Hematopoietic multipotent progenitor cell treated with erythropoietin and hydrocortisone succinate and interleukin-3 and kit ligand, for 8 days (in vitro differentiated cells): Measurements from ENCODE around the gene STK32A.

Experiments
- DNase-seq: peaks from one replicate; pipeline ENCODE4 v3.0.0-alpha.2; 2015

The STK32A gene

GRCh38 chr5:147427521-147428401 lies 192.9 kb downstream of the STK32A start:
- DNase-seq = no peak

DNA sequence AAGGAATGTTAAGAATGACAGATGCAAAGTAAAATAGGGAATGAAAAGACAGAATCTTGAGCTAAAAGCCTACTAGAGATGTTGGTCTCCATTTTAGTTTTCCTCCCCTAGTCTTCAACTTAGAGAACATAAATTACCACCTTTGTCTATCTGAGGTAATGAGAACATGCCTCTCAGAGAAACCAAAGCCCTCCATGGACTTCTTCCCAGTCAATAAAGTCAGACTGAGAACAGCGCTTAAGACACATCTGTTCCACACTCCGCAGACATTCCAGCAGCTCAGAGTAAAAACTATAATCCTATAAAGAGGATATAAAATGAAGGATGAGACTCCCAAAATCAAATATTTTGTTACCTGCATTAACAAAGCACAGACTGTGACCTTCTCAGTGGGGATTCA lies 195.8 kb downstream of the STK32A start:
- no peak for DNase-seq

DNA sequence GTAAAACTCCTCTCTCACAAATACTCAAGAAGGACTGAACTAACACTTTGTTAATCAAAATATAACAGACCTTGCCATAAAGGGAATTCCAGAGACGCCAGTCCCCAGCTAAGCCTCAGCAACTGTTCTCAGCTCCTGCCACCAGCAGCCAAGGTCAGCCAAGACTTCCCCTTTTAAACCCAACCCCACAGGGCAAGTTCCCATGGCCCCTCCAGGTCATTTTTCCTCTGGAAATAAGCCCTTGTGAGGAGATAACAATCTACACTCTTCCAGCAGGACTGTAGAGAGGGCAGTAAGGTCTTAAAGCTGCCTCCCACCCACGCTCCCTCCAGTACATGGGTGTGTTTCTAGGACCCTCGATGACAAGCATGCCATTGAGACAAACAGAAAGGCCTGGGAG lies 196.8 kb downstream of the STK32A start:
- no peak for DNase-seq

DNA sequence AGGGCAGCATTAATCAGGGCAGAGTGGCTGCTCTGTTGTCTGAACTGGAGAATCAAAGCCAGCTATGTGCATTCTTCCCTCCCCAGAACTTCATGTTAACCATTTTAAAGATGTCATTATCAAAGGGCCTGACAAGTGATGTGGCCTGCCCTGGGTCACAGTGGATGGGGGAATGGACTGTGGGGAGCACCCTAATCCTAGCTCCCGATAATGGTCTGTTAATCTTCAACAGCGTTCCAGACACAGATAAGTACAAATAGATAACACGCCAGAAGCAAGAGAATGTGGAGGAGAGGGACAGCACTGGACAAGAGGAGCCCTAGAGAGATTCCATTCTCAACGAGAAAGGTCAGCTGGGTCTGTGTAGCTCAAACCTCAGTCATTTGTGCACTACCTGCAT lies 197.5 kb downstream of the STK32A start:
- DNase-seq = no peak

DNA sequence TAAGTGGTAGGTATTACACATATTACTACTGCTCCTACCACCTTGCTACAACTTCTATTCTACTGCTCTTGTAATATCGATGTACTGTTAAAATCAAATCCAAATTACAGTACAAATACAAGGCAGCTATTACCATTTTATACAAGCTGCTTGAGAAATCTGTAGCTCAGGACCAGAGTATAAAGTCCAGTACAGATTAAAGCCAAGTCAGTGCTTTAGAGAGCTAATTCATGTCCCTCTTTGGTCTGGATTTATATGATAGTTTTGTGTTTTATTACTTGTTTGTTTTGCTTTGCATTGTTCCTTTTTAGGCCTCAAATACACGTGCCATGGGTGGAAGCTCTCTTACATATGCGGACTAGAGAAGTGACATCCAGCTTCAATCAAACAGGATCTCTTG lies 199.2 kb downstream of the STK32A start:
- no peak for DNase-seq

GRCh38 chr5:147436596-147436995 lies 201.8 kb downstream of the STK32A start:
- no peak for DNase-seq

GRCh38 chr5:147437161-147437596 lies 202.4 kb downstream of the STK32A start:
- DNase-seq = no peak
